H1 (cell line): Measurements from ENCODE around the gene CPM.

Experiments used
- ATF3 ChIP-seq: IDR thresholded peaks from 2 replicates; pipeline ENCODE4 v1.6.1; 2011; ENCODE audit warnings: low read depth, mild to moderate bottlenecking, low read length; ENCODE audit not compliant: insufficient read depth
- CHD2 ChIP-seq: IDR thresholded peaks from 2 replicates; pipeline ENCODE4 v1.6.1; 2012; ENCODE audit warnings: low read length, improper control_type of control experiment
- EGR1 ChIP-seq: IDR thresholded peaks from 2 replicates; pipeline ENCODE4 v1.6.1; 2011; ENCODE audit warnings: low read depth, low read length, borderline replicate concordance
- EP300 ChIP-seq, 2 experiments: IDR thresholded peaks; 1 replicate in 1 of 2; 2 replicates in 1 of 2; pipeline ENCODE4 v1.6.1; 2011 to 2012; ENCODE audit warnings: low read depth in 2 of 2, low read length in 2 of 2, mild to moderate bottlenecking in 2 of 2, borderline replicate concordance in 1 of 2, inconsistent platforms in 1 of 2, moderate library complexity in 1 of 2
- MAFK ChIP-seq: IDR thresholded peaks from 2 replicates; pipeline ENCODE4 v1.6.1; 2012; ENCODE audit warnings: low read depth, mild to moderate bottlenecking, improper control_type of control experiment, low read length
- POLR2A ChIP-seq, 2 experiments: IDR thresholded peaks; 1 replicate in 1 of 2; 2 replicates in 1 of 2; pipeline ENCODE4 v1.6.1; 2011; ENCODE audit warnings: low read depth in 2 of 2, low read length in 2 of 2, mild to moderate bottlenecking in 2 of 2; ENCODE audit errors: control extremely low read depth in 1 of 2
- POLR2AphosphoS5 ChIP-seq: IDR thresholded peaks from 2 replicates; pipeline ENCODE4 v1.6.1; 2011; ENCODE audit warnings: low read depth, low read length
- SIN3A ChIP-seq, 2 experiments: IDR thresholded peaks in 1 of 2; conservative IDR thresholded peaks in 1 of 2; 2 replicates each; pipeline ENCODE4 v1.6.1; 2011 to 2012; ENCODE audit warnings: low read length in 2 of 2, improper control_type of control experiment in 1 of 2, low read depth in 1 of 2, mild to moderate bottlenecking in 1 of 2
- TEAD4 ChIP-seq: IDR thresholded peaks from 2 replicates; pipeline ENCODE4 v1.6.1; 2012; ENCODE audit warnings: low read depth, low read length, inconsistent platforms, mixed read lengths
- TF ChIP-seq, protein P1 (sequence below): IDR thresholded peaks from 2 replicates; pipeline ENCODE4 v1.6.1; 2011; ENCODE audit warnings: low read length, improper control_type of control experiment
- TF ChIP-seq, protein P2 (sequence below), 3 experiments: IDR thresholded peaks; 1 replicate in 2 of 3; 2 replicates in 1 of 3; pipeline versions ENCODE4 v1.5.1 to v1.6.1; 2011; ENCODE audit warnings: low read length in 3 of 3, mild to moderate bottlenecking in 3 of 3, inconsistent platforms in 2 of 3, low read depth in 1 of 3, moderate library complexity in 1 of 3; ENCODE audit not compliant: insufficient read depth in 1 of 3; ENCODE audit errors: control extremely low read depth in 1 of 3

DNA sequence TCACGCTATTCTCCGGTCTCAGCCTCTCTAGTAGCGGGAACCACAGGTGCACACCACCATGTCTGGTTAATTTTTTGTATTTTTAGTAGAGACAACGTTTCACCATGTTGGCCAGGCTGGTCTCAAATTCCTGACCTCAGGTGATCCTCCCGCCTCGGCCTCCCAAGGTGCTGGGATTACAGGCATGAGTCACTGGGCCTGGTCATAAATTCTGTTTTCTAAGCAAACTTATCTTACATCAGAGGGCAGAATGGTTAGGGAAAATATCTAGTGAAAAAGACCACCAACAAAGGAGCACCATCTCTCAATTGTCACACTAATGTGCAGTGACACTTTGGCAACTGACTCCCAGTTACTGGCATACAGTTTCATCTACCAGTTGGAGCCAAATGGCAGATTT lies 2.8 kb downstream of the CPM start:
- no peak for TF ChIP-seq EP300 (IDR thresholded peaks at IDR 0.05; ENCODE audit: borderline replicate concordance in 1 of 2, low read depth in 2 of 2, low read length in 2 of 2)
- TF ChIP-seq ATF3: no peak
- TF ChIP-seq SIN3A (conservative IDR thresholded peaks at IDR 0.05 in 1 of 2, IDR thresholded peaks at IDR 0.05 in 1 of 2; ENCODE audit: low read depth in 1 of 2, low read length in 2 of 2): no peak
- TF ChIP-seq POLR2A (IDR thresholded peaks at IDR 0.05; ENCODE audit: control extremely low read depth in 1 of 2, low read depth in 2 of 2, low read length in 2 of 2): no peak
- TF ChIP-seq TEAD4: no peak
- TF ChIP-seq CHD2: no peak
- no peak for TF ChIP-seq POLR2AphosphoS5
- TF ChIP-seq, protein P1, sequence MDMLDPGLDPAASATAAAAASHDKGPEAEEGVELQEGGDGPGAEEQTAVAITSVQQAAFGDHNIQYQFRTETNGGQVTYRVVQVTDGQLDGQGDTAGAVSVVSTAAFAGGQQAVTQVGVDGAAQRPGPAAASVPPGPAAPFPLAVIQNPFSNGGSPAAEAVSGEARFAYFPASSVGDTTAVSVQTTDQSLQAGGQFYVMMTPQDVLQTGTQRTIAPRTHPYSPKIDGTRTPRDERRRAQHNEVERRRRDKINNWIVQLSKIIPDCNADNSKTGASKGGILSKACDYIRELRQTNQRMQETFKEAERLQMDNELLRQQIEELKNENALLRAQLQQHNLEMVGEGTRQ: no peak
- TF ChIP-seq, protein P2, sequence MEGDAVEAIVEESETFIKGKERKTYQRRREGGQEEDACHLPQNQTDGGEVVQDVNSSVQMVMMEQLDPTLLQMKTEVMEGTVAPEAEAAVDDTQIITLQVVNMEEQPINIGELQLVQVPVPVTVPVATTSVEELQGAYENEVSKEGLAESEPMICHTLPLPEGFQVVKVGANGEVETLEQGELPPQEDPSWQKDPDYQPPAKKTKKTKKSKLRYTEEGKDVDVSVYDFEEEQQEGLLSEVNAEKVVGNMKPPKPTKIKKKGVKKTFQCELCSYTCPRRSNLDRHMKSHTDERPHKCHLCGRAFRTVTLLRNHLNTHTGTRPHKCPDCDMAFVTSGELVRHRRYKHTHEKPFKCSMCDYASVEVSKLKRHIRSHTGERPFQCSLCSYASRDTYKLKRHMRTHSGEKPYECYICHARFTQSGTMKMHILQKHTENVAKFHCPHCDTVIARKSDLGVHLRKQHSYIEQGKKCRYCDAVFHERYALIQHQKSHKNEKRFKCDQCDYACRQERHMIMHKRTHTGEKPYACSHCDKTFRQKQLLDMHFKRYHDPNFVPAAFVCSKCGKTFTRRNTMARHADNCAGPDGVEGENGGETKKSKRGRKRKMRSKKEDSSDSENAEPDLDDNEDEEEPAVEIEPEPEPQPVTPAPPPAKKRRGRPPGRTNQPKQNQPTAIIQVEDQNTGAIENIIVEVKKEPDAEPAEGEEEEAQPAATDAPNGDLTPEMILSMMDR (IDR thresholded peaks at IDR 0.05; ENCODE audit: control extremely low read depth in 1 of 3, insufficient read depth in 1 of 3, low read depth in 1 of 3, low read length in 3 of 3): no peak
- TF ChIP-seq EGR1: no peak
- TF ChIP-seq MAFK: no peak
